GM10266 (cell line): ENCODE measurements around the gene THSD4.

Experiments used
- DNase-seq: peaks from one replicate; pipeline ENCODE4 v3.0.0; 2012; ENCODE audit errors: extremely low spot score
- CTCF ChIP-seq: IDR thresholded peaks from 2 replicates; pipeline ENCODE4 v1.5.1; 2012; ENCODE audit warnings: mild to moderate bottlenecking, low read depth; ENCODE audit not compliant: control insufficient read depth, insufficient read depth; ENCODE audit errors: missing control alignments

Gene THSD4

GRCh38 chr15:71114887-71115566 is at the start of gene THSD4:
TSS of gene THSD4 (plus strand) at chr15:71115471.
- peak; percentile 92 for DNase-seq
- TF ChIP-seq CTCF, result peak; percentile 81

DNA sequence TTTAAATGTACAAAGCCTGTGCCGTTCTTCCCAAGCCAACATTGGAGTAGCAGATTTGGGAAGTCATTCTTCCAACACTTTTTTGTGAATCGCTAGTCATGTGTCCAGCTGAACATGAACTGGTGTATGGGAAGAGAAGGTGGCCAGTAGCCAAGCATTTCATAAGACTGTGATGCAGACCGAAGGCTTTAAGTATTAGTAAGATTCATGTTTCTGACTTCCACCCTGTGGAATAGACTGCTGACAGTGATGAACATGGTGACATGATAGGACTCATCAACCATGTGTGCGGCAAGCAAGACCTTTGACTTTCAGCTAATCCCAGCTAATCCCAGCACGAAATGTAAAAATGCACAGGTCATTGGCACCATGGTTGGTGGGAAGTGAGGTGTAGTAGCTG is 48.3 kb upstream of the THSD4 start:
- DNase-seq, result no peak
- no peak for TF ChIP-seq CTCF

DNA sequence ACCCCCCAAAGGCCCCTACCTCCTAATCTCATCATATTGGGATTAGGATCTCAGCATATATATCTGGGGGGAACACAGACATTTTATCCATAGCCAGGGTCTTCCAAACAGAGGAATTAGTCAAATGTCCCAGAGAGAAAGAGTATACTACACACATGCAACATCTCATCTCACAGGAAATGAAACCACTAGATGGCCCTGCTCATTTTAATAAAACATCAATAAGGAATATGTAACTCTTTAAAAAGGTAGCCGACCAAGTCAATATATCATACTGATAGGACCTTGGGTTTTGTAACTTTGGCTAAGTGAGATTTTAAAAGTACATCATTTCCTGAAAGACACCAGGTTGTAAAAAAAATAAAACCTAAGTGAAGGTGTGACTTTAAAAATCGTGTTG is 45.6 kb upstream of the THSD4 start:
- no peak for DNase-seq
- no peak for TF ChIP-seq CTCF

- no peak for TF ChIP-seq CTCF
- DNase-seq, result no peak
Measured at GRCh38 chr15:71071529-71071928, 43.7 kb upstream of the THSD4 start.

- no peak for DNase-seq
- no peak for TF ChIP-seq CTCF
Measured at GRCh38 chr15:71072423-71072822, 42.8 kb upstream of the THSD4 start.

- TF ChIP-seq CTCF, result no peak
- no peak for DNase-seq
Measured at GRCh38 chr15:71078506-71079207, 36.6 kb upstream of the THSD4 start.
